HG02623 (cell line): Measurements from ENCODE around the gene LRMDA.

Experiments
- ATAC-seq: cut with Tn5 transposase; IDR thresholded peaks from one replicate; pipeline ENCODE4 v1.9.1; 2021; ENCODE audit warnings: moderate library complexity; ENCODE audit not compliant: unreplicated experiment

LRMDA gene

DNA sequence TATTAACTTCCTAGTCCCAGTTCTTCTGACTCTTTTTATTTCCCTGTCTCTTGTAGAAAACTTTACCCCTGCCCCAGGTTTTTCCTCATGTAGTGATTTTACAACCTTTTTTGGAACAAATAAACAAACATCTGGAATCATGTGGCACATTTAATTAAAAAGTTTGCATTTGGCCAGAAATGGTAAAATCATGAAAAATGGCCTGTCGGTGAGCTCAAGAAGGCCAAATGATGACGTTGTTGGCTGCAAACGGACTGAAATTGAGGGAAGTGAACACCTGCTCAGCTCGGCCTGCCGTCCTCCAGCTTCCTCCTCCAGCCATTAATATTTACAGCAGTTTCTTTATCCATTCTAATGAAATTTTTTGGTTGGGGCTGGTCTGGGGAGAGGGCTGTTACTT, 902.8 kb downstream of the LRMDA start:
- no peak for ATAC-seq

DNA sequence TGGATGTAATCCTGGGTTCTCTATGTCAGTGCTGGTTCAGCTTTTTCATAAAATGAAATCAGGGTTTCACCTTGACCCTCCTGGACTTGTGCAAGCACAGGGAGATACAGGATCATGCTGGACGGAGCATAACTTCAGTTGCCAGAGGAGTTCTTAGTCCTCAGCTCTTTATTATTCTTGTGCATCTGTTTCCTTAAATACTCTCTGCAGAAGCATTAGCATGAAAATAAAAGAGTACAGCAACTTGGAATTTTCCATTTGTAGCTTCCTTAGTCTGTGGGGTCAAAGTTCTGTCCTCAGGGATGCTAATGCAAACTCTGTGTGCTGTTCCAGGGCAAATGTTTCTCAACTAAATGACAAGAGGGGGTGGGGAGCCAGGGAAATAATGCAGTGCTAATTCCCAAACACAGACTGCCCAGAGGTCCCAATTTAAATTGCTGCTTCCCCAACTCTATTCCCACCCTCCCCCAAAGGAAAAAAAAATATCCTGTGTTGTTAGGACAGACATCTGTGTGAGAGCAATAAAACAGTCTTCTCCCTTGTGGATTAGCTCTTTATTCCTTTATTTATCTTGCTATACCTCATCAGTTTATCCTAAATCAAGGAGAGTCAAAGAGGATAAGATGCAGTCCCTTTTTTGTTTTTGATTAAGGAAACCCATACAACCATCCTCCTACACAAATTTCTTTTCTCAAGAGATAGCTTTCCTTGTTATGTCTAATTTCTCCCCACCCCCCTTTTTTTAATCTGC, 905.0 kb downstream of the LRMDA start:
- no peak for ATAC-seq

DNA sequence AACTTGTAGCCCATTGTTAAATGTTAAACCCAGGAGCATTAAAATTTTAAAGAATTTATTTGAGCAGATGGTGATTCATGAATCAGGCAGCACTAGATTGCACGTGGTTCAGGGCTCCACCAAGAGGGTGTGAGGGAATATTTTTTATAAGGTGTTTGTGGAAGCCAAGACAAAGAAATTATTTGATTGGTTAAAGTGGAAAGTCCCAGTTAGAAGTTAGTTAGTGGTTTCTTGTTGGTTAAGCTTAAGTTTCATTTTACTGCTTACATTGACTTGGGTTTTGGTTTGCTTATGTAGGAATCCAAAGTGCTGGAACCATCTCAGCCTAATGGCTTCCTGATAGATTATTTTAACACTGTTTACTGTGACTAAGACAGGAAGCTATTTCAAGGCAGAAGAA, 906.2 kb downstream of the LRMDA start:
- ATAC-seq = no peak

DNA sequence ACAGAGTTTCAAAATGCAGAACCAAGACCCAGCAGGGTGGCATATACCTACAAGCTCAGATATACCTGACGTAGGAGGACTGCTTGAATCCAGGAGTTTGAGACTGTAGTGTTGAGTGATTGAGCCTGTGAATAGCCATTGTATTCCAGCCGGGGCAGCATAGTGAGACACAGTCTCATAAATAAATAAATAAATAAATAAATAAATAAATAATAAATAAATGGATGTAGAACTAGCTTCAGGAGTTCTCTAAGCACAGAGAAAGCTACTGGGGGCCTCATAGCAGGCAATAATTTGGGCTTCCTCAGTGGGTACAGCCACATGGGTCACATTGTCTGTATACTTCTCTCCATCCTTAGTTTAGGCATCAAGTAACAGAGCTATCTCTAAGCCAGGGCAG, 906.8 kb downstream of the LRMDA start:
- ATAC-seq = no peak

- ATAC-seq = no peak
These were observed 910.3 kb downstream of the LRMDA start for GRCh38 chr10:76341740-76342139.

- ATAC-seq = no peak
These were observed 911.6 kb downstream of the LRMDA start for GRCh38 chr10:76342996-76343395.

- ATAC-seq = no peak
These were observed 916.4 kb downstream of the LRMDA start for GRCh38 chr10:76347832-76348231.

GRCh38 chr10:76350583-76350982, 919.2 kb downstream of the LRMDA start:
- no peak for ATAC-seq

DNA sequence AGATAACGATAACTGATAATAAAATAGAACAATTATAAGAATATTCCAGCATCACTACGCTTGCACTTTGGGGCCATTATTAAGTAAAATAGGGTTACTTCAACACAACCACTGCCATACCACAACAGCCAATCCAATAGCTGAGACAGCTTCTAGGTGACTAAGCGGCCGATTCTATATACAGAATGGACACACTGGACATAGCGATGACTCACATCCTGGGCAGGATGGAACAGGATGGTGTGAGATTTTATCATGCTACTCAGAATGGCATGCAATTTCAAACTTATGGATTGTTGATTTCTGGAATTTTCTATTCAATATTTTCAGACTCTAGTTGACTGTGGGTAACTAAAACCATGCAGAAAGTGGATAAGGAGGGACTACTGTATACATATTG, 920.9 kb downstream of the LRMDA start:
- ATAC-seq = no peak

- ATAC-seq = no peak
These were observed 921.9 kb downstream of the LRMDA start for GRCh38 chr10:76353237-76353851.

GRCh38 chr10:76354212-76354738, 922.9 kb downstream of the LRMDA start:
- ATAC-seq = no peak

DNA sequence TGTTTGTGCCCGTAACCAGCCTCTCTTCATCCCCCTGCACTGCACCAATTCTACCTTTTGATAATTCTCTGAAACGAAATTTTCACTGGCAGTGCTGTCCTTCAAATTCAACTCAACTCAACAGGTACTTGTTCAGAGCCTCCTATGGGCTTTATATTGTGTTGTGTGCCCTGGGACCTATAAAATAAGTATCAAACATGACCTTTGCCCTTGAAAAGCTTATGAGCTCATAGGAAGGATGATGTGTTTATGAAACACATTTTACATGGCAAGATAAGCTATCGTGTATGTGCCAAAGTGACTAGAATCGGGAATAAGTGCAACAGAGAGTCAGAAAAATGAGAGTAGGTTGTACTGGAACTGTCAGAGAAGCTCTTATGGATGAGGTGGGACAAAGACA, 923.5 kb downstream of the LRMDA start:
- no peak for ATAC-seq

DNA sequence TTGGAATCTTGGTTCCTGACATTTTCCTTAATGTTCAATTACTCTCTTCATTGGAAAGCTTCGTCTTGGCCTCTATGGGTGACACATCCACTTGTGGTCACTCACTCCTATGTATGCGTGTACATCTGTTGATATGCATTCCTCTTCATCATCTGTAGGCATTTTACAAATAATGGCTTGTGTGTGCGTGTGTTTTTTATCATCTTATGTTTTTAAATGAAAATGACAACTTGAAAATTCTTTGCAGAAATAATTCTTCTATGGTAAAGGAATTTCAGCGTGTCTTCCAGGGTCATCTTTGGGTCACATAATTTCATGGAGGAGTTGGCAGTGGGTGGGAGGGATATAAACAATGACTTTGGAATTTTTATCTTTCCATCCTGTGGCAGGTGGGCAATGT, 925.1 kb downstream of the LRMDA start:
- ATAC-seq = no peak

DNA sequence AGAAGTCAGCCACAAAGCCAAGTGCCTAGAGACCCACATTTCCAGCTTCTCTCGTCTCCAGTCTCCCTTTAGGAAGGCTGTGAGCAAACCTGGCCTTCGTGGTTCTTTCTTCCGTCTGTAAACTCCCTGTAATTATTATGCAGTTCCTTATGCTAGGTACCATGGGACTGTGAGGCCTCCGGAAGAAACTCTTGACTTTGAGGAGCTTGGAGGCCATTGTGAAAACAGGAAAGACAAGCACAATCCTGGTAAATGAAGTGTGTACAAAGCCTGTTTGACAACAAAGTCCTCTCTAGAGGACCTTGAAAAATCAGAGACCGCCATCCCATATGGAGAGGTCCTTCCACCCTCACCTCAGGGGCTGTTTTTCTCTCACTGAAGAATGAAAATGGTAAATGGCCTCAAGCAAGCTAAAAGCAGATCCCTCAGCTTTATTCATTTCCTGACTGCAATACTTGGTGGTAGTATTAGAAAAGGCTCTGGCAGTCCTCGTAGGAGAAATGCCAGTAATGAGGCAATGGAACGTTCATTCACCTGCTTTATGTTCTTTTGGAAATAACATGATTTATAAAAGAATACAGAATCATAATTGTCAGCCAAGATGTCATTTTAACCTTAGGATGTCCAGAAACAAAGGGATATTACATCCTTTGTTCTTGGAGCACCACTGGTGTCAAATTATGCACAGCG, 926.4 kb downstream of the LRMDA start:
- ATAC-seq = no peak

DNA sequence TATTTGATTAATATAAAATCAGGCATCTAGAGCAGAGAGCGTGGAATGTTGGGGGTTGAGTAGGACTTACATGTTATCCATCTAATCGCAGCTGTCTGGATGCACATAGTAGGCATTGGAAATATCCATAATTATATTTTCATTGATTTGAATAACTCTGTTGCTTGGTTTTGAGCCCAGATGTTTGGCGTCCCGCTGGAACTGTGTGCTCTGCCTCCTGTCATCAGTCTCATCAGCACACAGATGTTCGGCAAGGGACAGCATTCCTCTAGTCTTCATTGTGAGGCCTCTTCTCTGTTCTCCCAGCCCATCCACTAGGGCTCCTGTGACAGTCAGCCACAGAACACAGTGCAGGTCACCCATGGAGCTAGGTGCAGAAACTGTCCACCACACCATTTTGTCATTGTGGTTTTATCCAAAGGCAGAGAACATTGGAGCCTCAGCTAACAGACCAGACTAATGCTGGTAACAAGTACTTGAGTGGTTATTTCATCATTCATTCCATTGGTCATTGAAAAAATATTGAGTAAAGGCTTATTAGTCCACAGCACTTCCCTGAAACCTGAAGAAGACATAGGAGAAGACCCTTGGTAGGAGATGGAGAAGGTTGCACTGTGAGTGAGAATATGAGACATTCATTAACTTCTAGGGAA, 927.4 kb downstream of the LRMDA start:
- no peak for ATAC-seq

DNA sequence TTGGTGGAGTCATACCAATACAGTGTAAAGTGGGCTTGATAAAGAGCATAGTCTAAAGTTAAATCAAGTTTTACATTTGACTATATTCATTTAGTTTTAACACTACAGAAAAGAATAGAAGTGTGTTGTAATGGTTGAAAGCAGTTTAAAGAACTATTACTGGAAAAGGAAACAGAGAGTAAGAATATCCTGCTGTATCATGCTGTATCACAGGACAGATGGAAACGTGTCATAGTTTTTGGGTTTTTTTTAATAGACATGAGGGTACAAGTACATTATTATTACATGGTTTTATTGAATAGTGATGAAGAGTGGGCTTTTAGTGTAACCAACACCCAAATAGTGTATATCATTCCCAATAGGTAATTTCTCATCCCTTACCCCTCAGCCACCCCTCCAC, 944.3 kb downstream of the LRMDA start:
- no peak for ATAC-seq

DNA sequence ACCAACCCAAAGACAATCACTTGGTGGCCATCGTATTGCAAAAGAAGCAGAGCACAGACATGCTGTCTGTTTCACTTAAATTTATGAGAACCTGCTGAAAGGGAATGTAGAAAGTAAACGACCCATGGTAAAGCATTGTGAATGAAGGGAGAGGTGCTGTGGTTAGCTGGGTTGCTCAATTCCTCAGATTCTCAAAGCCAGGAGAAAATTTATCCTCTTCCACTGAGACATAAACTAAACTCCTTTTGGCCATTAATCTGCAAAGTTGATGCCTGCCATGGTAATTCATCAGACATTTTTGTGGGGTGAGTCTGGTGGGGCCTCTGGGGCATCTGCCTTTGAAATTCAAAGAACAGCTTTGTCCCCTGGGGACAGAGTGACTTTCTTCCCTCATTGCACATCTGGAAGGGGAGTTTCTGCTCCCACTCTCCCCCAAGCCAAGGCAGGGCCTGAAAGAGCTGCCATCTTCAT, 951.0 kb downstream of the LRMDA start:
- no peak for ATAC-seq

GRCh38 chr10:76388321-76389023, 957.0 kb downstream of the LRMDA start:
- no peak for ATAC-seq

GRCh38 chr10:76393875-76394706, 962.7 kb downstream of the LRMDA start:
- ATAC-seq = no peak

- ATAC-seq = no peak
These were observed 963.3 kb downstream of the LRMDA start for GRCh38 chr10:76394707-76395042.
